K562 (cell line): ENCODE data around the gene RAMACL. TPM values are rescaled to one million over a fixed set of nuclear protein-coding genes. Genes with fewer than 3 reads are reported as not detected.

Experiments
- ATAC-seq: fragments of 200-7000 bp; cut with Tn5 transposase; 3 replicates; pipeline ENCODE4 v1.9.1; 2020; ENCODE audit warnings: moderate library complexity
- Bru-seq: library from RNA; stranded (reverse); fragments of 400-500 nt; gene quantifications from one replicate; lab custom pipeline; 2021; lab: Mats Ljungman, UMichigan
- BruChase-seq, 2 experiments: library from RNA; stranded (reverse); fragments of 400-500 nt; gene quantifications; one replicate each; lab custom pipeline; 2021; lab: Mats Ljungman, UMichigan
- BruUV-seq: library from RNA; stranded (reverse); fragments of 400-500 nt; replicated peaks from 2 replicates; lab custom pipeline; 2021; lab: Mats Ljungman, UMichigan
- CTCF ChIA-PET: fragments of 300-600 bp; formaldehyde crosslinking; extraction: SDS; loops from one replicate; lab custom pipeline; 2021; ENCODE audit warnings: low intra/inter-chr PET ratio; lab: Yijun Ruan, JAX
- POLR2A ChIA-PET: fragments of 300-600, 350-650 bp; sonication (Branson Sonifier 250); formaldehyde crosslinking; extraction: SDS; loops from one replicate; lab custom pipeline; 2021; ENCODE audit warnings: antibody characterized with exemption, inconsistent platforms; lab: Yijun Ruan, JAX
- DNase-seq, 4 experiments: peaks; one replicate each; pipeline versions ENCODE4 v3.0.0 to v3.0.0-alpha.2; 2011 to 2018; ENCODE audit warnings: low spot score in 3 of 4, mixed read lengths in 3 of 4; ENCODE audit errors: extremely low read depth in 1 of 4
- FAIRE-seq: peaks from 2 replicates; lab custom pipeline; 2011; peaks lifted over from hg19 to GRCh38; lab: Jason Lieb, UNC
- H2AFZ ChIP-seq: 2 replicates; pipeline ENCODE4 v1.6.0; 2011; ENCODE audit warnings: low read depth, low read length, control low read depth, inconsistent platforms
- H3K27ac ChIP-seq: fragments of 200-600 bp; 3 replicates; pipeline ENCODE4 v1.8.0; 2011; ENCODE audit warnings: low read depth, mild to moderate bottlenecking, control low read depth, inconsistent platforms, low read length, moderate library complexity, mixed read lengths; ENCODE audit errors: extremely low read depth
- H3K27me3 ChIP-seq, 2 experiments: fragments of 300-600 bp in 1 of 2; 2 replicates in 1 of 2; 3 replicates in 1 of 2; pipeline versions ENCODE4 v1.6.0 to v1.8.0; 2011; ENCODE audit warnings: inconsistent platforms in 2 of 2, low read length in 2 of 2, mild to moderate bottlenecking in 1 of 2, mixed read lengths in 1 of 2, moderate library complexity in 1 of 2; ENCODE audit not compliant: control insufficient read depth in 2 of 2, insufficient read depth in 2 of 2
- H3K36me3 ChIP-seq: fragments of 300-600 bp; 3 replicates; pipeline ENCODE4 v1.8.0; 2011; ENCODE audit warnings: mild to moderate bottlenecking, low read length, inconsistent platforms; ENCODE audit not compliant: control insufficient read depth, insufficient read depth
- H3K4me1 ChIP-seq, 2 experiments: fragments of 200-600 bp in 1 of 2; replicated peaks in 1 of 2; 2 replicates in 1 of 2; 3 replicates in 1 of 2; pipeline versions ENCODE4 v1.5.1 to v1.8.0; 2011; ENCODE audit warnings: inconsistent platforms in 2 of 2, low read length in 2 of 2, mild to moderate bottlenecking in 1 of 2, mixed read lengths in 1 of 2, moderate library complexity in 1 of 2; ENCODE audit not compliant: control insufficient read depth in 2 of 2, insufficient read depth in 2 of 2
- H3K4me2 ChIP-seq: 2 replicates; pipeline ENCODE4 v1.6.1; 2011; ENCODE audit warnings: low read length, control low read depth, inconsistent platforms, mixed read lengths; ENCODE audit not compliant: insufficient read depth
- H3K4me3 ChIP-seq: fragments of 200-600 bp; sonication (generic), shearing (Covaris generic); 2 replicates; pipeline ENCODE4 v1.5.1; 2016; ENCODE audit warnings: control low read depth, inconsistent platforms
- H3K79me2 ChIP-seq: fragments of 200-600 bp; 3 replicates; pipeline ENCODE4 v1.8.0; 2011; ENCODE audit warnings: low read length, inconsistent platforms; ENCODE audit not compliant: control insufficient read depth, insufficient read depth
- H3K9ac ChIP-seq, 2 experiments: 2 replicates each; pipeline versions ENCODE4 v1.6.0 to v1.6.1; 2011; ENCODE audit warnings: low read depth in 2 of 2, low read length in 2 of 2, control low read depth in 1 of 2, inconsistent platforms in 1 of 2, mild to moderate bottlenecking in 1 of 2, mixed read lengths in 1 of 2; ENCODE audit not compliant: insufficient read depth in 1 of 2
- H3K9me1 ChIP-seq: one replicate; pipeline ENCODE4 v1.6.0; 2011; ENCODE audit warnings: inconsistent platforms, mild to moderate bottlenecking, low read length, moderate library complexity; ENCODE audit not compliant: control insufficient read depth, insufficient read depth
- H3K9me3 ChIP-seq: replicated peaks from 2 replicates; pipeline ENCODE4 v1.5.1; 2011; ENCODE audit warnings: low read depth, low read length, inconsistent platforms; ENCODE audit not compliant: control insufficient read depth, insufficient read depth
- H4K20me1 ChIP-seq: replicated peaks from 2 replicates; pipeline ENCODE4 v1.6.1; 2011; ENCODE audit warnings: low read length, inconsistent platforms, mixed read lengths; ENCODE audit not compliant: control insufficient read depth, insufficient read depth
- CBFA2T2 ChIP-seq: fragments of 450-650 bp; conservative IDR thresholded peaks from 2 replicates; pipeline ENCODE4 v1.6.1; 2017; ENCODE audit warnings: mild to moderate bottlenecking
- CHD2 ChIP-seq: IDR thresholded peaks from 2 replicates; pipeline ENCODE4 v1.6.1; 2011; ENCODE audit warnings: low read depth, low read length
- CXXC5 ChIP-seq: fragments of 250-450 bp; sonication (Bioruptor Pico); IDR thresholded peaks from 2 replicates; pipeline ENCODE4 v1.8.0; 2022; ENCODE audit warnings: inconsistent platforms, mild to moderate bottlenecking, moderate library complexity
- NFYB ChIP-seq: IDR thresholded peaks from 2 replicates; pipeline ENCODE4 v1.6.1; 2011; ENCODE audit warnings: mild to moderate bottlenecking, moderate library complexity; ENCODE audit not compliant: insufficient read length; ENCODE audit errors: extremely low read depth
- RAD51 ChIP-seq: fragments of 450-650 bp; IDR thresholded peaks from 2 replicates; pipeline ENCODE4 v1.7.1; 2016; ENCODE audit warnings: low read depth, mild to moderate bottlenecking, borderline replicate concordance
- STAG1 ChIP-seq: sonication (generic); formaldehyde crosslinking; IDR thresholded peaks from 2 replicates; pipeline ENCODE4 v1.5.0; 2020; ENCODE audit warnings: missing genetic modification reagents, borderline replicate concordance
- ZZZ3 ChIP-seq: fragments of 450-650 bp; IDR thresholded peaks from 2 replicates; pipeline ENCODE4 v1.6.1; 2016; ENCODE audit warnings: antibody characterized with exemption, mild to moderate bottlenecking, moderate library complexity
- WGBS: fragments of 100-300 bp; shearing (Covaris generic); methylation state at CpG from one replicate; pipeline ENCODE4 v1.1.6; 2016; ENCODE audit warnings: low coverage, mixed read lengths; ENCODE audit not compliant: insufficient coverage; ENCODE audit errors: missing lambda C conversion rate; 5-methylcytosine and 5-hydroxymethylcytosine counted together
- in situ Hi-C: fragments of 300-500 bp; cut with MboI; formaldehyde crosslinking; loops from 4 replicates; pipeline ENCODE4 v1.15.0; 2018; ENCODE audit warnings: inconsistent platforms, mixed read lengths
- intact Hi-C: fragments of 100-400 bp; cut with micrococcal nuclease; formaldehyde crosslinking; loops from 2 replicates; pipeline ENCODE4 v1.14.2; 2022
- long read RNA-seq, 3 experiments: library from polyadenylated mRNA in 2 of 3; library from RNA in 1 of 3; unstranded in 2 of 3; stranded (forward) in 1 of 3; transcript quantifications; one replicate each; pipeline ENCODE4 v2.0.0, GENCODE V29; 2019 to 2022
- polyA minus RNA-seq, 3 experiments: library from RNA; depleted of rRNA, polyadenylated mRNA; stranded (reverse); fragments of >200 nt; gene quantifications; 2 replicates each; pipeline ENCODE4 v1.2.3, GENCODE V29; 2011
- polyA plus RNA-seq, 8 experiments: library from polyadenylated mRNA; depleted of rRNA in 4 of 8; stranded (reverse) in 5 of 8; unstranded in 3 of 8; fragments of >200 nt; fragmentation: Nextera tagmentation in 2 of 8; fragmentation: Illumina TruSeq in 1 of 8; extraction: Ambion mirVana in 2 of 8; extraction: Trizol in 1 of 8; gene quantifications; 2 replicates each; pipeline versions ENCODE4 v1.2.1 to v1.2.3, GENCODE V29; 2011 to 2014; ENCODE audit warnings: inconsistent platforms in 1 of 8, missing spikeins in 1 of 8
- total RNA-seq, 7 experiments: library from RNA; depleted of rRNA in 6 of 7; stranded (reverse); fragments of >200 nt in 6 of 7; fragmentation: Illumina TruSeq in 2 of 7; extraction: Trizol in 2 of 7; gene quantifications; 2 replicates each; pipeline versions ENCODE4 v1.2.1 to v1.2.3, GENCODE V29; 2011 to 2021; ENCODE audit warnings: low replicate concordance in 1 of 7
- TF ChIP-seq, protein P1 (sequence below), 2 experiments: fragments of 450-650 bp; formaldehyde crosslinking in 1 of 2; IDR thresholded peaks; 2 replicates each; pipeline versions ENCODE4 v1.4.0 to v1.6.1; 2014 to 2020; ENCODE audit warnings: mild to moderate bottlenecking in 2 of 2, borderline replicate concordance in 1 of 2, low read depth in 1 of 2

RAMACL gene
- total RNA-seq (2011; cell fraction: chromatin; rRNA removed; ENCODE audit: low replicate concordance), result 0.19 TPM in 1 of 2 replicates, not detected in the other
- not detected in 2 replicates for total RNA-seq (2011; cell fraction: nucleolus; rRNA removed)
- total RNA-seq (2011; cell fraction: nucleoplasm; rRNA removed), result not detected in 2 replicates
- total RNA-seq (2014; rRNA removed), result not detected in 2 replicates
- total RNA-seq (2014; rRNA removed; fragmentation: Illumina TruSeq; extraction: Trizol), result 0.36 and 0.45 TPM in 2 replicates
- total RNA-seq (2015; rRNA removed; fragmentation: Illumina TruSeq; extraction: Trizol), result 0.18 and 0.19 TPM in 2 replicates
- total RNA-seq (2021), result 0.11 TPM in 1 of 2 replicates, not detected in the other
- 0.50 and 0.56 TPM in 2 replicates for polyA plus RNA-seq (2011; rRNA removed)
- polyA plus RNA-seq (2011; cell fraction: cytosol; rRNA removed), result 0.06 TPM in 1 of 2 replicates, not detected in the other
- 0.10 and 0.27 TPM in 2 replicates for polyA plus RNA-seq (2011; cell fraction: nucleus; rRNA removed)
- 0.17 and 0.33 TPM in 2 replicates for polyA plus RNA-seq (2012)
- polyA plus RNA-seq (2014; fragmentation: Illumina TruSeq; extraction: Trizol), result 0.46 and 0.50 TPM in 2 replicates
- 1 to 10 TPM; 1.3 to 1.7 TPM for polyA plus RNA-seq (2014; fragmentation: Nextera tagmentation; extraction: Ambion mirVana)
- 0.09 and 0.12 TPM in 2 replicates for polyA plus RNA-seq (2014; rRNA removed)
- polyA minus RNA-seq (2011; rRNA and poly(A)+ RNA removed), result 0.48 and 1.1 TPM in 2 replicates
- not detected in 2 replicates for polyA minus RNA-seq (2011; cell fraction: cytosol; rRNA and poly(A)+ RNA removed)
- 0.44 TPM in 1 of 2 replicates, not detected in the other for polyA minus RNA-seq (2011; cell fraction: nucleus; rRNA and poly(A)+ RNA removed)
- not detected for Bru-seq, nascent RNA
- percentile 20 among the genes with signal in this experiment for BruChase-seq, experiment 1, labeled RNA remaining after a 2-hour chase
- percentile 27 among the genes with signal in this experiment for BruChase-seq, experiment 2, labeled RNA remaining after a 6-hour chase
- long read RNA-seq, experiment 1, partial matches to known transcripts, result 0 of 2 reads
- long read RNA-seq, experiment 1, other reads (novel, unspliced or antisense), result 0 of 2 reads
- long read RNA-seq, experiment 2, transcript RAMACL-201 (1 exons, 1,991 nt), result major isoform, 5 of 5 reads
- long read RNA-seq, experiment 2, partial matches to known transcripts, result 0 of 5 reads
- long read RNA-seq, experiment 2, other reads (novel, unspliced or antisense), result 0 of 5 reads
- long read RNA-seq, experiment 3, partial matches to known transcripts, result 0 of 1 reads
- long read RNA-seq, experiment 3, other reads (novel, unspliced or antisense), result 0 of 1 reads

- no TSS peak for BruUV-seq
- ChIA-PET CTCF (no interaction called here), POLR2A (interaction anchor here (0.8 kb wide), 1 partner anchor 13 kb away, joined by 3 read pairs; no protein-coding TSS in a partner anchor)
- in situ Hi-C loops, result no loop called here
- Histone ChIP-seq H3K4me2 (no peak within 1 kb of the TSS), H4K20me1 (peaks cover 3% of the 10 kb centered on the region; the same call in 1 of the 2 replicates), H3K4me1 (no peaks in the 10 kb centered on the region), H3K9me1 (no peaks in the 10 kb centered on the region), H3K27ac (no peak within 1 kb of the TSS), H2AFZ (peak within 1 kb of the TSS; percentile 20; the same call in 1 of the 2 replicates), H3K27me3 (peaks cover 8 to 34% of the 10 kb centered on the region in 2 experiments; a peak in 4 of 5 replicates), H3K4me3 (no peak within 1 kb of the TSS), H3K9me3 (no peaks in the 10 kb centered on the region), H3K36me3 (no peaks in the 10 kb centered on the region), H3K9ac (no peak within 1 kb of the TSS), H3K79me2 (no peaks in the 10 kb centered on the region)
- DNase-seq (peak; percentile 37 to 88 (median 86)), FAIRE-seq (peak; percentile 32), ATAC-seq (peak; percentile 100)
- intact Hi-C loops, result no loop called here
- 2% methylated on average over 9 of the region's 9 CpGs for WGBS
- no peak for TF ChIP-seq ZZZ3
- peak; percentile 92 for TF ChIP-seq RAD51
- no peak for TF ChIP-seq CXXC5 (CRISPR knock-in tag)
- TF ChIP-seq, protein P1, sequence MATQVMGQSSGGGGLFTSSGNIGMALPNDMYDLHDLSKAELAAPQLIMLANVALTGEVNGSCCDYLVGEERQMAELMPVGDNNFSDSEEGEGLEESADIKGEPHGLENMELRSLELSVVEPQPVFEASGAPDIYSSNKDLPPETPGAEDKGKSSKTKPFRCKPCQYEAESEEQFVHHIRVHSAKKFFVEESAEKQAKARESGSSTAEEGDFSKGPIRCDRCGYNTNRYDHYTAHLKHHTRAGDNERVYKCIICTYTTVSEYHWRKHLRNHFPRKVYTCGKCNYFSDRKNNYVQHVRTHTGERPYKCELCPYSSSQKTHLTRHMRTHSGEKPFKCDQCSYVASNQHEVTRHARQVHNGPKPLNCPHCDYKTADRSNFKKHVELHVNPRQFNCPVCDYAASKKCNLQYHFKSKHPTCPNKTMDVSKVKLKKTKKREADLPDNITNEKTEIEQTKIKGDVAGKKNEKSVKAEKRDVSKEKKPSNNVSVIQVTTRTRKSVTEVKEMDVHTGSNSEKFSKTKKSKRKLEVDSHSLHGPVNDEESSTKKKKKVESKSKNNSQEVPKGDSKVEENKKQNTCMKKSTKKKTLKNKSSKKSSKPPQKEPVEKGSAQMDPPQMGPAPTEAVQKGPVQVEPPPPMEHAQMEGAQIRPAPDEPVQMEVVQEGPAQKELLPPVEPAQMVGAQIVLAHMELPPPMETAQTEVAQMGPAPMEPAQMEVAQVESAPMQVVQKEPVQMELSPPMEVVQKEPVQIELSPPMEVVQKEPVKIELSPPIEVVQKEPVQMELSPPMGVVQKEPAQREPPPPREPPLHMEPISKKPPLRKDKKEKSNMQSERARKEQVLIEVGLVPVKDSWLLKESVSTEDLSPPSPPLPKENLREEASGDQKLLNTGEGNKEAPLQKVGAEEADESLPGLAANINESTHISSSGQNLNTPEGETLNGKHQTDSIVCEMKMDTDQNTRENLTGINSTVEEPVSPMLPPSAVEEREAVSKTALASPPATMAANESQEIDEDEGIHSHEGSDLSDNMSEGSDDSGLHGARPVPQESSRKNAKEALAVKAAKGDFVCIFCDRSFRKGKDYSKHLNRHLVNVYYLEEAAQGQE (IDR thresholded peaks at IDR 0.05; ENCODE audit: borderline replicate concordance), result peak; percentile 34; the same call in 1 of the 2 replicates
- TF ChIP-seq, protein P1 (CRISPR knock-in tag; IDR thresholded peaks at IDR 0.05; ENCODE audit: low read depth), result no peak
- peak; percentile 52 for TF ChIP-seq CHD2
- TF ChIP-seq NFYB, result peak; percentile 99
- TF ChIP-seq CBFA2T2, result peak; percentile 57
- TF ChIP-seq STAG1, result no peak
Observed at GRCh38 chr6:166586424-166587156, at the start of gene RAMACL. RAMACL (minus strand) TSS chr6:166586678; CDS start chr6:166586477, 201 bp downstream.
